ENCODE data around the gene TSPAN9.

DNA sequence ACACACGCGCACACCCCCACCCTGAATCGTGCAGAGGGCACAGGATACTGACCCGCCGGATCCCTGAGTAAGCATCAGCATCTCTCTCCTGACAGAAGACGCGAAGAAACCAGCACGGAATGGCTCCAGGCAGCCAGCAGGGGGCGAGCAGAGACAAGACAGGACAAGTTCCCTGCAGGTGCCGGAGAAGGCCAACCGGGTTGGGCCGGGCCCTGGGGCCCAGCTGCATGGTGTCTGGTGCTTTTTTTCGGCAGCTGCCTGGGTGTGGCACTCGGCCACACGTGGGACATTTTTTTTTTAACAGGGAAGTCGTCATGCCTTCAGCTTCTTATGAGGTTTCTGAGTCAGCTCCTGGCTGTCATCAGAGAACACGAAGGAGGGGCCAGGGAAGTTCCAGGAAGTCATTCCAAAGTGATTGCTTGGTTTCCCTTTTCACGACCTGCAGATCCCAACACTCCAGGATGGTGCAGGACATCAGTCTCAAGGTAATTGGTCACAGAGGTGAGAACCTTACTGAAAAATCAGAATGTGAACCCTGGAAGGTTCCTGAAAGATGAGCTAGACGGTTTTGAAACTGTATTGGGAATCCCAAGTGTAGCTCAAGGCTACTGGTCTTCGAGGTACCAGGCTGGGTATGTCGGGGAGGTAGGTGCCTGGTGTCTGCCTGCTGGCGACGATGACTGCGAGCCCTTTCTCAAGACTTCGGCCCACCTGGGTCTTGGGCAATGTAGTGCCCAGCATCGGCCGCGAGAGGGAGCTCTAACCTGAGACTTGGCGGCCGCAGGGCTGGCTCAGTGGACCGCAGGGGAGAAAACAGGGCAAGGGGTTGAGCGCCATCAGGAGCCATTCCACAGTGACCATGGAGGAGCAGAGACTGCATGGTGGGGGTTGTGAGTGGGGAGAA lies 223.0 kb downstream of the TSPAN9 start:
- TF ChIP-seq CTCF (IDR thresholded peaks at IDR 0.05): peak; percentile 70 to 86 (median 85)
- TF ChIP-seq POLR2A (IDR thresholded peaks at IDR 0.05): no peak
- TF ChIP-seq EP300 (IDR thresholded peaks at IDR 0.05): no peak
